BLaER1 treated with 17β-estradiol and CSF1 and Interleukin-3, amounts not matched to agents 10 nM and 100 nM (cell line): ENCODE results near the gene CD226.
A peak's percentile ranks its signal among the peaks of the same experiment; 100 is the strongest.
"Not testable (repeated sequence)": the region's sequence is repeated elsewhere in the genome, so short reads cannot be mapped to it uniquely, and the experiment has no call there.

Experiments
- H3K27ac ChIP-seq, 11 experiments: shearing (Covaris generic); formaldehyde crosslinking; 2 replicates each; pipeline ENCODE4 v1.8.1; 2022
- H3K27me3 ChIP-seq, 11 experiments: shearing (Covaris generic); formaldehyde crosslinking; 2 replicates each; pipeline ENCODE4 v1.8.1; 2022
- H3K36me3 ChIP-seq, 11 experiments: shearing (Covaris generic); formaldehyde crosslinking; 2 replicates each; pipeline ENCODE4 v1.8.1; 2022
- H3K4me1 ChIP-seq, 10 experiments: shearing (Covaris generic); formaldehyde crosslinking; 2 replicates each; pipeline ENCODE4 v1.8.1; 2022
- H3K4me2 ChIP-seq, 11 experiments: shearing (Covaris generic); formaldehyde crosslinking; 2 replicates each; pipeline ENCODE4 v1.8.1; 2022
- H3K4me3 ChIP-seq, 10 experiments: shearing (Covaris generic); formaldehyde crosslinking; 2 replicates each; pipeline ENCODE4 v1.8.1; 2022
- H3K9ac ChIP-seq, 11 experiments: shearing (Covaris generic); formaldehyde crosslinking; 2 replicates each; pipeline ENCODE4 v1.8.1; 2022
- H3K9me3 ChIP-seq, 11 experiments: shearing (Covaris generic); formaldehyde crosslinking; replicated peaks in 1 of 11; 2 replicates each; pipeline ENCODE4 v1.8.1; 2022
- H4K20me1 ChIP-seq, 11 experiments: shearing (Covaris generic); formaldehyde crosslinking; 2 replicates each; pipeline ENCODE4 v1.8.1; 2022
- Cebpa-rat ChIP-seq, 11 experiments: shearing (Covaris generic); IDR thresholded peaks; 2 replicates each; pipeline ENCODE4 v1.8.1; 2022

CD226 gene

GRCh38 chr18:69949538-69949936, 1.9 kb upstream of the CD226 start:
- no peak for TF ChIP-seq Cebpa-rat (IDR thresholded peaks at IDR 0.05)
- Histone ChIP-seq H3K27ac (peak overlapping the region in 3 of 11 experiments; percentile 24 to 49 (median 35); a peak in 5 of 22 replicates), H3K36me3 (no peaks in the 10 kb centered on the region), H3K4me1 (peaks cover 0 to 37% (median 12%) of the 10 kb centered on the region in 10 experiments; a peak in 10 of 20 replicates), H3K4me3 (no peak overlapping the region), H4K20me1 (no peaks in the 10 kb centered on the region), H3K9me3 (peaks cover 0 to 3% (median 0%) of the 10 kb centered on the region in 11 experiments; a peak in 1 of 22 replicates), H3K4me2 (peak overlapping the region in 5 of 11 experiments; percentile 28 to 75 (median 68); a peak in 9 of 22 replicates), H3K9ac (no peak overlapping the region), H3K27me3 (no peaks in the 10 kb centered on the region)

DNA sequence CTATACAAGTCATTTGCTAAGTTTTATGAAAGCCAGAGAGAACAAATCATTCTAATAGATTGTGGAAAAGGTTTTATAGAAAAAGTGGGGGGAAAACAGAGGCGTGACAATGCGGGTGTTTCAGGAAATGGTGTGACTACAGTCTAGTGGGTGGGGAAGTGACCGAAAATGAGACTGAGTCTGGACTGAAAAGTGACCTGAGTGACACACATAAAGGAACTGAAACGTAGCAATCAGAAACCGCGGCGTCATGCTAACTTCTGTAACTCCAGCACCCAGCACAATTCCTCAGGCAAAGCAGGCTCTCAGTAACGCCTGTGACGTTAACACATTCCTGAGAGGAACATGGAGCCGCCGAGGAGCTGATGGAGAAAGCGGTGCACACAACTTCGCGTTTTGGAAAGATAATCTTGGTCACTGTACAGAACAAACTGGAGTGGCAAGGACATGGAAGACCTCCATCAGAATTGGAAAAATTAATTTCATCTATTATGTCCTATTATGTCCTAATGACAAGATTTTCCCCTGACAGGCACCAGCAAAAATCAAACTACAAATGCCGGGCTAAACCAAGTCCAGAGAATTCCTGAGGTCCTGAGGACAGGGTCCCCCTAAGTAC, 1.4 kb upstream of the CD226 start:
- Histone ChIP-seq H3K9ac (peak overlapping the region in 1 of 11 experiments; percentile 8; a peak in 1 of 22 replicates), H4K20me1 (no peaks in the 10 kb centered on the region), H3K4me2 (peak overlapping the region in 5 of 11 experiments; percentile 28 to 75 (median 68); a peak in 9 of 22 replicates)

GRCh38 chr18:69948256-69948655, 583 bp upstream of the CD226 start:
- Histone ChIP-seq H3K27ac (peak overlapping the region in 3 of 11 experiments; percentile 24 to 49 (median 39); a peak in 5 of 22 replicates), H3K36me3 (no peaks in the 10 kb centered on the region), H3K27me3 (no peaks in the 10 kb centered on the region), H3K4me3 (no peak overlapping the region), H3K4me1 (peaks cover 0 to 37% (median 12%) of the 10 kb centered on the region in 10 experiments; a peak in 10 of 20 replicates), H3K4me2 (peak overlapping the region in 4 of 11 experiments; percentile 28 to 75 (median 69); a peak in 7 of 22 replicates), H3K9me3 (peaks cover 0 to 3% (median 0%) of the 10 kb centered on the region in 11 experiments; a peak in 1 of 22 replicates), H3K9ac (no peak overlapping the region), H4K20me1 (no peaks in the 10 kb centered on the region)
- no peak for TF ChIP-seq Cebpa-rat (IDR thresholded peaks at IDR 0.05)

More for the DNA sequence above, 1.4 kb upstream of the CD226 start:
- no peak for TF ChIP-seq Cebpa-rat (IDR thresholded peaks at IDR 0.05)
- Histone ChIP-seq H3K27ac (peak overlapping the region in 4 of 11 experiments; percentile 24 to 49 (median 37); a peak in 7 of 22 replicates), H3K36me3 (no peaks in the 10 kb centered on the region), H3K4me3 (no peak overlapping the region), H3K9me3 (peaks cover 0 to 3% (median 0%) of the 10 kb centered on the region in 11 experiments; a peak in 1 of 22 replicates), H3K4me1 (peaks cover 0 to 37% (median 12%) of the 10 kb centered on the region in 10 experiments; a peak in 10 of 20 replicates), H3K27me3 (no peaks in the 10 kb centered on the region)

DNA sequence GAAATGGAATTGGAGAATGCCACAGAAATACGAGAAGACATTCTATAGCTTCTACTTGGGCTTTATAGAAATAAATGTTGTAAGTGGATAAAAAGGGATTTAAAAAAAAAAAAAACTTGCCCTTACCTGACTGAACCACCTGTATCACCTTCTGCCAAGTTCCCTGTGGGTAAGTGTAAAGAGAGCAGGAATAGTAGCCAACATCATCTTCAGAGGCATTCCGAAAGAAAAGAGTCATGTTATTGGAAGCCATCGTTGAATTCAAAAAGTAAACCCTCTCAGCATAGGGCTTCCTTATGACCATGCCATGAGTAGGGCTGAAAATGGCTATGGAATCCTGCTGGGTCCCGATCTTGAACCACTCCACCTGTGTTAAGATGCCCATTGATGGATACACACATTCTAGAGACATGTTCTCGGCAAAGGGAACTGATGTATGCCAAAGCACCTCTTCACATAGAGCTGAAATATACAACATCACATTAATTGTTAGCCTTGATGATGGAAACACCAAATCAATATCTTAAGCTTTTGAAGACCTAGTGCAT, 991 bp downstream of the CD226 start:
- no peaks in the 10 kb centered on the region for H3K27me3 ChIP-seq
- no peak for TF ChIP-seq Cebpa-rat (IDR thresholded peaks at IDR 0.05)
- H3K4me3 ChIP-seq = no peak overlapping the region
- H3K27ac ChIP-seq = no peak overlapping the region
- H3K9ac ChIP-seq = no peak overlapping the region
- H3K36me3 ChIP-seq = no peaks in the 10 kb centered on the region
- H3K9me3 ChIP-seq = peaks cover 0 to 17% (median 7%) of the 10 kb centered on the region in 11 experiments; a peak in 12 of 22 replicates
- H3K4me2 ChIP-seq = peak overlapping the region in 2 of 11 experiments; percentile 68 to 75; a peak in 2 of 22 replicates
- H4K20me1 ChIP-seq = no peaks in the 10 kb centered on the region
- peaks cover 0 to 37% (median 12%) of the 10 kb centered on the region in 10 experiments; a peak in 10 of 20 replicates for H3K4me1 ChIP-seq

- Histone ChIP-seq H3K9me3 (peaks cover 0 to 29% (median 11%) of the 10 kb centered on the region in 11 experiments; a peak in 13 of 22 replicates), H3K27ac (no peak overlapping the region), H3K36me3 (no peaks in the 10 kb centered on the region), H3K4me1 (peaks cover 0 to 37% (median 12%) of the 10 kb centered on the region in 10 experiments; a peak in 10 of 20 replicates), H3K27me3 (no peaks in the 10 kb centered on the region), H3K4me3 (no peak overlapping the region), H3K4me2 (no peak overlapping the region), H4K20me1 (no peaks in the 10 kb centered on the region), H3K9ac (no peak overlapping the region)
- TF ChIP-seq Cebpa-rat (IDR thresholded peaks at IDR 0.05) = no peak
These were observed 2.2 kb downstream of the CD226 start for GRCh38 chr18:69945220-69946114.

DNA sequence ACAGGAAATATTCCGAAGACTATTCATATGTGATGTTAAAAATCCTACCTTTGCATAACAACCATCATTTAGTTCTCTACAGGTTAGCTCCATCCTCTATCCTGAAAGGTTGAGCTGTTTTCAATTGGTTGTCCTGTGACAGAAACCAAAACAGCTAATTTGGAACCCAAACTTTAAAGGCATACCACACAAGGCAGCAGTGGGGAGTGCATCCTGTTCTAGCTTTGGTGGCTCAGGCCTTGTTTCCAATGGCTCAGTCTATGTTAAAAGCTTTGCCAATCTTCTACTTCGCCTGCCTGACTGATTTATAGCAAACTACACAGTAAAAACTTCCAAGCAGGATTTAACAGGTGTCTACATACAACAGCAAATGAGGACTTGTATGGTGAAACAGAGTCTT, 3.2 kb downstream of the CD226 start:
- no peak for TF ChIP-seq Cebpa-rat (IDR thresholded peaks at IDR 0.05)
- no peaks in the 10 kb centered on the region for H3K36me3 ChIP-seq
- H3K27me3 ChIP-seq = no peaks in the 10 kb centered on the region
- no peak overlapping the region for H3K9ac ChIP-seq
- no peaks in the 10 kb centered on the region for H4K20me1 ChIP-seq
- peaks cover 0 to 29% (median 12%) of the 10 kb centered on the region in 10 experiments; a peak in 10 of 20 replicates for H3K4me1 ChIP-seq
- H3K4me2 ChIP-seq = no peak overlapping the region
- H3K4me3 ChIP-seq = no peak overlapping the region
- peaks cover 0 to 31% (median 11%) of the 10 kb centered on the region in 11 experiments; a peak in 13 of 22 replicates for H3K9me3 ChIP-seq
- no peak overlapping the region for H3K27ac ChIP-seq

- no peak overlapping the region for H3K27ac ChIP-seq
- H4K20me1 ChIP-seq = no peaks in the 10 kb centered on the region
- no peak overlapping the region for H3K4me2 ChIP-seq
- H3K9me3 ChIP-seq = peaks cover 0 to 31% (median 11%) of the 10 kb centered on the region in 11 experiments; a peak in 13 of 22 replicates
- H3K9ac ChIP-seq = no peak overlapping the region
- H3K4me3 ChIP-seq = no peak overlapping the region
- peaks cover 0 to 15% (median 6%) of the 10 kb centered on the region in 10 experiments; a peak in 10 of 20 replicates for H3K4me1 ChIP-seq
- no peaks in the 10 kb centered on the region for H3K36me3 ChIP-seq
- no peaks in the 10 kb centered on the region for H3K27me3 ChIP-seq
- no peak for TF ChIP-seq Cebpa-rat (IDR thresholded peaks at IDR 0.05)
These were observed 4.7 kb downstream of the CD226 start for GRCh38 chr18:69943021-69943420.

- H3K4me1 ChIP-seq = no peaks in the 10 kb centered on the region
- H3K27me3 ChIP-seq = no peaks in the 10 kb centered on the region
- no peaks in the 10 kb centered on the region for H4K20me1 ChIP-seq
- peaks cover 0 to 31% (median 11%) of the 10 kb centered on the region in 11 experiments; a peak in 13 of 22 replicates for H3K9me3 ChIP-seq
- no peak overlapping the region for H3K9ac ChIP-seq
- no peaks in the 10 kb centered on the region for H3K36me3 ChIP-seq
- no peak overlapping the region for H3K27ac ChIP-seq
- H3K4me3 ChIP-seq = no peak overlapping the region
- H3K4me2 ChIP-seq = no peak overlapping the region
- no peak for TF ChIP-seq Cebpa-rat (IDR thresholded peaks at IDR 0.05)
These were observed 6.5 kb downstream of the CD226 start for GRCh38 chr18:69941183-69941582.

DNA sequence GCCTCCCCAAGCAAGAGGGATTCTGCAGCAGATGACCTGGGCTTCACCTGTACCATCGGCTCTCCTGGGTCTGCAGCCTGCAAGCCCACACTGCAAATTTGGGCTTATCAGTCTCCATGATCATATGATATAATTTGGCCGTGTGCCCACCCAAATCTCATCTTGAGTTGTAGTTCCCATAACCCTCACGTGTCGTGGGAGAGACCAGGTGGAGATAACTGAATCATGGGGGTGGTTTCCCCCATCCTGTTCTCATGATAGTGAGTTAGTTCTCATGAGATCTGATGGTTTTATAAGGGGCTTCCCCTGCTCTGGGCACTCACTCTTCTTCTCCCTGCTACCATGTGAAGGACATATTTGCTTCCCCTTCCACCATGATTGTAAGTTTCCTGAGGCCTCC, 7.9 kb downstream of the CD226 start:
- not testable (repeated sequence) for H4K20me1 ChIP-seq

More for the DNA sequence above, 7.9 kb downstream of the CD226 start:
- H3K4me1 ChIP-seq, H3K36me3 ChIP-seq, H3K9ac ChIP-seq, H3K27me3 ChIP-seq, H3K4me3 ChIP-seq, H3K27ac ChIP-seq, H3K4me2 ChIP-seq: not testable (repeated sequence)
- H3K9me3 ChIP-seq = peaks cover 0 to 31% (median 11%) of the 10 kb centered on the region in 11 experiments; a peak in 13 of 22 replicates
